Dermis blood vessel endothelial cell (primary cell): ENCODE measurements around the gene DDX54. TPM values are rescaled to one million over a fixed set of nuclear protein-coding genes. Genes with fewer than 3 reads are reported as not detected.

ENCODE experiments used
- DNase-seq: peaks from one replicate; pipeline ENCODE4 v3.0.0; 2010
- total RNA-seq: library from RNA; depleted of rRNA; stranded (reverse); fragments of >200 nt; gene quantifications from 2 replicates; pipeline ENCODE4 v1.2.3, GENCODE V29; 2014

Gene DDX54
- total RNA-seq, 1 donor from 2014 or later: 49.0 TPM

GRCh38 chr12:113116875-113117274 lies 68.4 kb downstream of the DDX54 start:
- DNase-seq: no peak

GRCh38 chr12:113115455-113116126 lies 69.7 kb downstream of the DDX54 start:
- no peak for DNase-seq

- no peak for DNase-seq
These were observed 70.7 kb downstream of the DDX54 start for GRCh38 chr12:113114447-113115178.

- DNase-seq: no peak
These were observed 71.9 kb downstream of the DDX54 start for GRCh38 chr12:113113397-113113796.

- DNase-seq: no peak
These were observed 73.0 kb downstream of the DDX54 start for GRCh38 chr12:113112043-113112899.

GRCh38 chr12:113111247-113111646 lies 74.0 kb downstream of the DDX54 start:
- no peak for DNase-seq

GRCh38 chr12:113109872-113110599 lies 75.2 kb downstream of the DDX54 start:
- no peak for DNase-seq

GRCh38 chr12:113109360-113109759 lies 75.9 kb downstream of the DDX54 start:
- no peak for DNase-seq

- no peak for DNase-seq
These were observed 77.0 kb downstream of the DDX54 start for GRCh38 chr12:113108308-113108707.

Other genes starting within 250 kb of the DDX54 start
- 9.4 and 27.3 TPM in 2 replicates for gene OAS3, start 247.0 kb downstream of the DDX54 start, total RNA-seq
- gene OAS2, start 207.0 kb downstream of the DDX54 start, total RNA-seq: 7.5 and 8.4 TPM in 2 replicates
- 1.7 and 1.9 TPM in 2 replicates for gene DTX1, start 128.7 kb downstream of the DDX54 start, total RNA-seq
- under 0.01 and 0.05 TPM in 2 replicates for gene RASAL1, start 49.7 kb downstream of the DDX54 start, total RNA-seq
- gene CFAP73, start 35.8 kb downstream of the DDX54 start, total RNA-seq: not detected in 2 replicates
- 25.0 and 28.3 TPM in 2 replicates for gene RITA1, start 243 bp upstream of the DDX54 start, total RNA-seq
- gene TPCN1, start 36.0 kb upstream of the DDX54 start, total RNA-seq: 11.2 and 15.1 TPM in 2 replicates
- 21.7 and 25.2 TPM in 2 replicates for gene SLC8B1, start 149.6 kb upstream of the DDX54 start, total RNA-seq
- 31.7 and 43.9 TPM in 2 replicates for gene PLBD2, start 173.1 kb upstream of the DDX54 start, total RNA-seq
- not detected in 2 replicates for gene SDS, start 218.4 kb upstream of the DDX54 start, total RNA-seq
- gene SDSL, start 236.9 kb upstream of the DDX54 start, total RNA-seq: 2.4 and 3.3 TPM in 2 replicates